ENCODE measurements around the gene MINDY4.

DNA sequence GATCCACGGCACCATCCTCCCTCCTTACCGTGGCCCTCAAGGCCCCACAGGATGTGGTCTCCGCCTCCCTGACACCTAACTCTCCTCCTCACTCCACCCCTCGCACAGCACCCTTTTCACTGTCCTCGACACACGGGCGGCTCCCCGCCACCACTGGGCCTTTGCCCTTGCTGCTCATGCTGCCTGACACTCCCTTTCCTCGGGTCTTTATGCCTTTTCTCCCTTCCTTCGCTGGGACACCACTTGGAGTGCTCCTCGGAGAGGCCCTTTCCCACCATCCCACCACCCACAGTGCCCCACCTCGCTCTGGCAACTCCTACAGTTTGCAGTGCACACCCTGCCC is 27.2 kb upstream of the MINDY4 start:
- TF ChIP-seq, protein P1, sequence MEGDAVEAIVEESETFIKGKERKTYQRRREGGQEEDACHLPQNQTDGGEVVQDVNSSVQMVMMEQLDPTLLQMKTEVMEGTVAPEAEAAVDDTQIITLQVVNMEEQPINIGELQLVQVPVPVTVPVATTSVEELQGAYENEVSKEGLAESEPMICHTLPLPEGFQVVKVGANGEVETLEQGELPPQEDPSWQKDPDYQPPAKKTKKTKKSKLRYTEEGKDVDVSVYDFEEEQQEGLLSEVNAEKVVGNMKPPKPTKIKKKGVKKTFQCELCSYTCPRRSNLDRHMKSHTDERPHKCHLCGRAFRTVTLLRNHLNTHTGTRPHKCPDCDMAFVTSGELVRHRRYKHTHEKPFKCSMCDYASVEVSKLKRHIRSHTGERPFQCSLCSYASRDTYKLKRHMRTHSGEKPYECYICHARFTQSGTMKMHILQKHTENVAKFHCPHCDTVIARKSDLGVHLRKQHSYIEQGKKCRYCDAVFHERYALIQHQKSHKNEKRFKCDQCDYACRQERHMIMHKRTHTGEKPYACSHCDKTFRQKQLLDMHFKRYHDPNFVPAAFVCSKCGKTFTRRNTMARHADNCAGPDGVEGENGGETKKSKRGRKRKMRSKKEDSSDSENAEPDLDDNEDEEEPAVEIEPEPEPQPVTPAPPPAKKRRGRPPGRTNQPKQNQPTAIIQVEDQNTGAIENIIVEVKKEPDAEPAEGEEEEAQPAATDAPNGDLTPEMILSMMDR (IDR thresholded peaks at IDR 0.05): no peak
- TF ChIP-seq EP300 (IDR thresholded peaks at IDR 0.05): no peak
